K562 (cell line): ENCODE results near the gene FKBP8. TPM values are rescaled to one million over a fixed set of nuclear protein-coding genes. Genes with fewer than 3 reads are reported as not detected.

ENCODE experiments used
- ATF7 ChIP-seq: fragments of 450-650 bp; IDR thresholded peaks from 2 replicates; pipeline ENCODE4 v1.7.1; 2014; ENCODE audit warnings: mild to moderate bottlenecking, moderate library complexity
- CREB3 ChIP-seq: fragments of 450-650 bp; conservative IDR thresholded peaks from 2 replicates; pipeline ENCODE4 v1.6.1; 2016; ENCODE audit warnings: missing genetic modification characterization, low read depth, mild to moderate bottlenecking, missing compliant biosample characterization, moderate library complexity
- CTCF ChIP-seq, 3 experiments: IDR thresholded peaks in 2 of 3; conservative IDR thresholded peaks in 1 of 3; 2 replicates each; pipeline ENCODE4 v1.5.1; 2011 to 2012; ENCODE audit warnings: low read length in 3 of 3, mild to moderate bottlenecking in 3 of 3, control low read depth in 2 of 3, improper control_type of control experiment in 1 of 3, inconsistent platforms in 1 of 3, low read depth in 1 of 3, mixed read lengths in 1 of 3, moderate library complexity in 1 of 3; ENCODE audit not compliant: insufficient read depth in 2 of 3
- ELF2 ChIP-seq: fragments of 250-450 bp; sonication (Bioruptor Pico); IDR thresholded peaks from 2 replicates; pipeline ENCODE4 v1.5.0; 2021; ENCODE audit warnings: mild to moderate bottlenecking
- FOXA3 ChIP-seq, 2 experiments: fragments of 450-650 bp in 1 of 2; sonication (generic) in 1 of 2; formaldehyde crosslinking; IDR thresholded peaks in 1 of 2; conservative IDR thresholded peaks in 1 of 2; 2 replicates each; pipeline versions ENCODE4 v1.4.0 to v1.8.0; 2020 to 2022; ENCODE audit warnings: mild to moderate bottlenecking in 2 of 2, missing genetic modification reagents in 1 of 2
- HMBOX1 ChIP-seq: sonication (generic); IDR thresholded peaks from 2 replicates; pipeline ENCODE4 v1.6.1; 2016
- MAX ChIP-seq: sonication (generic); formaldehyde crosslinking; IDR thresholded peaks from 2 replicates; pipeline ENCODE4 v1.9.0; 2022; ENCODE audit warnings: mild to moderate bottlenecking, missing genetic modification reagents
- NBN ChIP-seq: fragments of 450-650 bp; IDR thresholded peaks from 2 replicates; pipeline ENCODE4 v1.6.1; 2016; ENCODE audit warnings: low read depth, mild to moderate bottlenecking
- POLR2B ChIP-seq: fragments of 450-650 bp; IDR thresholded peaks from 2 replicates; pipeline ENCODE4 v1.6.1; 2018; ENCODE audit warnings: low read depth; ENCODE audit not compliant: partially characterized antibody
- PRPF4 ChIP-seq: fragments of 200-400 bp; formaldehyde crosslinking; IDR thresholded peaks from one replicate; pipeline ENCODE4 v1.6.1; 2017; ENCODE audit warnings: low read length, low read depth, mild to moderate bottlenecking; ENCODE audit not compliant: insufficient read depth, poor library complexity, severe bottlenecking
- PTRF ChIP-seq: fragments of 450-650 bp; IDR thresholded peaks from 2 replicates; pipeline ENCODE4 v1.6.1; 2016; ENCODE audit warnings: mild to moderate bottlenecking, missing genetic modification characterization, missing compliant biosample characterization
- STAG1 ChIP-seq: sonication (generic); formaldehyde crosslinking; IDR thresholded peaks from 2 replicates; pipeline ENCODE4 v1.5.0; 2020; ENCODE audit warnings: missing genetic modification reagents, borderline replicate concordance
- TAF15 ChIP-seq: fragments of 200-400 bp; formaldehyde crosslinking; IDR thresholded peaks from 2 replicates; pipeline ENCODE4 v1.6.1; 2017; ENCODE audit warnings: mild to moderate bottlenecking, low read depth, low read length, moderate library complexity
- ZBTB1 ChIP-seq: sonication (generic); formaldehyde crosslinking; IDR thresholded peaks from 2 replicates; pipeline ENCODE4 v1.8.1; 2023; ENCODE audit warnings: missing genetic modification reagents, low read depth, mild to moderate bottlenecking, borderline replicate concordance
- ZNF609 ChIP-seq: sonication (generic); formaldehyde crosslinking; IDR thresholded peaks from 2 replicates; pipeline ENCODE4 v1.8.1; 2023; ENCODE audit warnings: missing genetic modification reagents, mild to moderate bottlenecking, borderline replicate concordance
- ZNF766 ChIP-seq: fragments of 200-800 bp; sonication (Bioruptor generic); conservative IDR thresholded peaks from 2 replicates; pipeline ENCODE4 v1.6.1; 2016; ENCODE audit warnings: missing genetic modification characterization, missing compliant biosample characterization
- polyA plus RNA-seq, 8 experiments: library from polyadenylated mRNA; depleted of rRNA in 4 of 8; stranded (reverse) in 5 of 8; unstranded in 3 of 8; fragments of >200 nt; fragmentation: Nextera tagmentation in 2 of 8; fragmentation: Illumina TruSeq in 1 of 8; extraction: Ambion mirVana in 2 of 8; extraction: Trizol in 1 of 8; gene quantifications; 2 replicates each; pipeline versions ENCODE4 v1.2.1 to v1.2.3, GENCODE V29; 2011 to 2014; ENCODE audit warnings: inconsistent platforms in 1 of 8, missing spikeins in 1 of 8
- total RNA-seq, 7 experiments: library from RNA; depleted of rRNA in 6 of 7; stranded (reverse); fragments of >200 nt in 6 of 7; fragmentation: Illumina TruSeq in 2 of 7; extraction: Trizol in 2 of 7; gene quantifications; 2 replicates each; pipeline versions ENCODE4 v1.2.1 to v1.2.3, GENCODE V29; 2011 to 2021; ENCODE audit warnings: low replicate concordance in 1 of 7

The FKBP8 gene
- total and polyA plus RNA-seq, 9 of the 15 experiments (the other 6 are each of a cell fraction or from before 2014, with no cell fraction given), result 0.46 to 236 (median 104) TPM

- no peak for TF ChIP-seq TAF15
- TF ChIP-seq ATF7, result peak; percentile 90
- no peak; the same call in 1 of the 2 replicates for TF ChIP-seq ZBTB1 (CRISPR knock-in tag)
- peak in 2 of 3 experiments; percentile 1 to 4; a peak in 1 of 6 replicates for TF ChIP-seq CTCF (IDR thresholded peaks at IDR 0.05 in 2 of 3, conservative IDR thresholded peaks at IDR 0.05 in 1 of 3; ENCODE audit: insufficient read depth in 2 of 3, low read depth in 1 of 3, low read length in 3 of 3)
- TF ChIP-seq CREB3 (tag), result no peak
- no peak; the same call in 1 of the 2 replicates for TF ChIP-seq ZNF766
- no peak for TF ChIP-seq PTRF (tag)
- TF ChIP-seq POLR2B, result peak; percentile 91
- 0 out of 2 replicates have a peak, but pooled peaks have one; percentile 4 for TF ChIP-seq STAG1 (CRISPR knock-in tag)
- TF ChIP-seq NBN, result no peak; the same call in 1 of the 2 replicates
- peak; percentile 100 for TF ChIP-seq MAX (CRISPR knock-in tag)
- TF ChIP-seq ELF2 (CRISPR knock-in tag), result peak; percentile 82
- peak; percentile 88 for TF ChIP-seq PRPF4
- TF ChIP-seq HMBOX1, result no peak
- TF ChIP-seq FOXA3 (CRISPR knock-in tag; conservative IDR thresholded peaks at IDR 0.05 in 1 of 2, IDR thresholded peaks at IDR 0.05 in 1 of 2), result peak in 1 of 2 experiments; percentile 44; a peak in 2 of 4 replicates
- peak; percentile 60; the same call in 1 of the 2 replicates for TF ChIP-seq ZNF609 (CRISPR knock-in tag)
These were observed 28.4 kb upstream of the FKBP8 start, which contains the start of gene UBA52 (continued) for GRCh38 chr19:18571564-18572344.
